Peyer's patch (tissue), 4 donors: ENCODE measurements around the gene PTGR3.

Experiments used
- POLR2A ChIP-seq, 2 donors: fragments of 450-650 bp; IDR thresholded peaks; one replicate each; pipeline ENCODE4 v1.5.1; 2017; ENCODE audit warnings: antibody characterized with exemption in 2 of 2, mild to moderate bottlenecking in 2 of 2, moderate library complexity in 2 of 2
- TF ChIP-seq, protein P1 (sequence below), 6 experiments: fragments of 450-650 bp in 4 of 6; fragments of 200-600 bp in 2 of 6; sonication (generic) in 1 of 6; IDR thresholded peaks; one replicate each; pipeline ENCODE4 v1.5.1; 2017 to 2019; ENCODE audit warnings: antibody characterized with exemption in 6 of 6, mild to moderate bottlenecking in 3 of 6, moderate library complexity in 1 of 6

DNA sequence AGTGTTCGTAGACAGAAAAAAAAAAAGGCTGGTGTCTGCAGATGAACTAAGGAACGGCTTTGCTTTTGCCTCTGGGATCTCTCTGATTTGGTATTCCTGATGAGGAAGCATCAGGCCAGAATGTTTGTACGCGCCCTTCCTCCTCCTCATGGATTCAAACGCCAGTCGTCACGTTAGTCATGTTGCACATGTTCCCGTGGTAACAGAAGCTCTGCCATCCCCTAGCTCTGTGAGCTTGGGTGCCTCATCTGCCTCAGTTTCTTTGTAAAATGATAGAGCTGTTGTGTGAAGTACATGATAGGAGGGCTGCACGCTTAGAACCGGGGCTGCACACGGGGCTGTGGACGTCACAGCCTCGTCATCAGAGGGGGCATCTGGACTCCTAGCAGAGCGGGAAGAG, 48.7 kb upstream of the PTGR3 start:
- TF ChIP-seq, protein P1, sequence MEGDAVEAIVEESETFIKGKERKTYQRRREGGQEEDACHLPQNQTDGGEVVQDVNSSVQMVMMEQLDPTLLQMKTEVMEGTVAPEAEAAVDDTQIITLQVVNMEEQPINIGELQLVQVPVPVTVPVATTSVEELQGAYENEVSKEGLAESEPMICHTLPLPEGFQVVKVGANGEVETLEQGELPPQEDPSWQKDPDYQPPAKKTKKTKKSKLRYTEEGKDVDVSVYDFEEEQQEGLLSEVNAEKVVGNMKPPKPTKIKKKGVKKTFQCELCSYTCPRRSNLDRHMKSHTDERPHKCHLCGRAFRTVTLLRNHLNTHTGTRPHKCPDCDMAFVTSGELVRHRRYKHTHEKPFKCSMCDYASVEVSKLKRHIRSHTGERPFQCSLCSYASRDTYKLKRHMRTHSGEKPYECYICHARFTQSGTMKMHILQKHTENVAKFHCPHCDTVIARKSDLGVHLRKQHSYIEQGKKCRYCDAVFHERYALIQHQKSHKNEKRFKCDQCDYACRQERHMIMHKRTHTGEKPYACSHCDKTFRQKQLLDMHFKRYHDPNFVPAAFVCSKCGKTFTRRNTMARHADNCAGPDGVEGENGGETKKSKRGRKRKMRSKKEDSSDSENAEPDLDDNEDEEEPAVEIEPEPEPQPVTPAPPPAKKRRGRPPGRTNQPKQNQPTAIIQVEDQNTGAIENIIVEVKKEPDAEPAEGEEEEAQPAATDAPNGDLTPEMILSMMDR (IDR thresholded peaks at IDR 0.05): no peak
- TF ChIP-seq POLR2A (IDR thresholded peaks at IDR 0.05): no peak
